H1 (cell line): ENCODE results near the gene ELAPOR1. TPM values are rescaled to one million over a fixed set of nuclear protein-coding genes. Genes with fewer than 3 reads are reported as not detected.
A peak's percentile ranks its signal among the peaks of the same experiment; 100 is the strongest.

ENCODE experiments used
- CTCF ChIA-PET: fragments of 300-600 bp; sonication (Branson Sonifier 250); formaldehyde crosslinking; loops from one replicate; lab custom pipeline; 2021; ENCODE audit not compliant: partially characterized antibody; lab: Charles Lee
- POLR2A ChIA-PET: fragments of 300-600 bp; sonication (Branson Sonifier 250); formaldehyde crosslinking; loops from one replicate; lab custom pipeline; 2021; ENCODE audit warnings: inconsistent platforms; ENCODE audit not compliant: partially characterized antibody; lab: Charles Lee
- DNase-seq, 2 experiments: peaks; one replicate each; pipeline versions ENCODE4 v3.0.0 to v3.0.0-alpha.2; 2010 to 2022; ENCODE audit warnings: low spot score in 2 of 2, low read depth in 1 of 2, mixed read lengths in 1 of 2
- FAIRE-seq: peaks from 2 replicates; lab custom pipeline; 2011; peaks lifted over from hg19 to GRCh38; lab: Jason Lieb, UNC
- H2AFZ ChIP-seq: 2 replicates; pipeline ENCODE4 v1.8.1; 2012; ENCODE audit warnings: low read length, inconsistent platforms
- H2AK5ac ChIP-seq: 2 replicates; pipeline ENCODE4 v1.6.1; 2013; ENCODE audit warnings: low read depth, low read length
- H2BK120ac ChIP-seq: replicated peaks from 2 replicates; pipeline ENCODE3; 2013; ENCODE audit warnings: low read depth, low read length, inconsistent platforms
- H2BK12ac ChIP-seq: 2 replicates; pipeline ENCODE4 v1.6.1; 2013; ENCODE audit warnings: low read depth, low read length
- H2BK15ac ChIP-seq: 2 replicates; pipeline ENCODE4 v1.6.1; 2013; ENCODE audit warnings: low read length
- H2BK20ac ChIP-seq: 2 replicates; pipeline ENCODE4 v1.6.1; 2013; ENCODE audit warnings: low read length
- H2BK5ac ChIP-seq: 2 replicates; pipeline ENCODE4 v1.6.1; 2013; ENCODE audit warnings: low read depth, low read length
- H3K14ac ChIP-seq: 2 replicates; pipeline ENCODE4 v1.6.1; 2013; ENCODE audit warnings: inconsistent platforms; ENCODE audit not compliant: insufficient read length
- H3K18ac ChIP-seq: 2 replicates; pipeline ENCODE4 v1.6.1; 2013; ENCODE audit warnings: low read length; ENCODE audit errors: extremely low read depth
- H3K23ac ChIP-seq: 2 replicates; pipeline ENCODE4 v1.6.1; 2013; ENCODE audit warnings: inconsistent platforms; ENCODE audit not compliant: insufficient read length
- H3K23me2 ChIP-seq: 2 replicates; pipeline ENCODE4 v1.6.1; 2013; ENCODE audit warnings: low read depth, low read length
- H3K27ac ChIP-seq: 2 replicates; pipeline ENCODE4 v1.6.1; 2011; ENCODE audit warnings: low read depth, low read length, inconsistent platforms
- H3K27me3 ChIP-seq, 4 experiments: replicated peaks in 1 of 4; 1 replicate in 1 of 4; 2 replicates in 3 of 4; pipeline versions ENCODE4 v1.6.1 to v1.8.1; 2011 to 2013; ENCODE audit warnings: low read length in 3 of 4, mild to moderate bottlenecking in 3 of 4, inconsistent platforms in 2 of 4, mixed read lengths in 2 of 4, moderate library complexity in 1 of 4; ENCODE audit not compliant: control insufficient read depth in 3 of 4, insufficient read depth in 3 of 4; ENCODE audit errors: extremely low read depth in 1 of 4
- H3K36me3 ChIP-seq, 4 experiments: 2 replicates each; pipeline versions ENCODE4 v1.6.1 to v1.8.1; 2011 to 2013; ENCODE audit warnings: mild to moderate bottlenecking in 4 of 4, low read length in 3 of 4, moderate library complexity in 2 of 4, control low read depth in 1 of 4, inconsistent platforms in 1 of 4; ENCODE audit not compliant: insufficient read depth in 4 of 4, control insufficient read depth in 2 of 4
- H3K4ac ChIP-seq: replicated peaks from 2 replicates; pipeline ENCODE3; 2013; ENCODE audit warnings: low read length, low read depth, mixed read lengths, inconsistent platforms; ENCODE audit not compliant: insufficient read length
- H3K4me1 ChIP-seq, 4 experiments: replicated peaks in 1 of 4; 1 replicate in 1 of 4; 2 replicates in 3 of 4; pipeline versions ENCODE4 v1.6.1 to v1.8.1; 2011 to 2013; ENCODE audit warnings: low read length in 3 of 4, inconsistent platforms in 2 of 4, mixed read lengths in 1 of 4; ENCODE audit not compliant: insufficient read depth in 4 of 4, control insufficient read depth in 3 of 4
- H3K4me2 ChIP-seq, 2 experiments: 2 replicates each; pipeline versions ENCODE4 v1.6.1 to v1.8.1; 2011 to 2013; ENCODE audit warnings: low read depth in 2 of 2, low read length in 2 of 2, control low read depth in 1 of 2, inconsistent platforms in 1 of 2, mild to moderate bottlenecking in 1 of 2; ENCODE audit not compliant: insufficient read depth in 1 of 2
- H3K4me3 ChIP-seq, 4 experiments: fragments of 200-600, 300-600 bp in 1 of 4; sonication (generic), shearing (Covaris generic), sonication (Bioruptor Twin) in 1 of 4; 2 replicates each; pipeline versions ENCODE4 v1.5.1 to v1.8.1; 2011 to 2016; ENCODE audit warnings: low read length in 4 of 4, low read depth in 3 of 4, control low read depth in 2 of 4, inconsistent platforms in 2 of 4, mild to moderate bottlenecking in 2 of 4, mixed read lengths in 1 of 4, moderate library complexity in 1 of 4; ENCODE audit not compliant: insufficient read depth in 2 of 4; ENCODE audit errors: extremely low read depth in 1 of 4
- H3K56ac ChIP-seq: replicated peaks from 2 replicates; pipeline ENCODE3; 2013; ENCODE audit warnings: low read depth, mild to moderate bottlenecking, mixed read lengths, low read length, inconsistent platforms; ENCODE audit not compliant: insufficient read length
- H3K79me1 ChIP-seq: 2 replicates; pipeline ENCODE4 v1.6.1; 2013; ENCODE audit warnings: low read depth, low read length, control low read depth
- H3K79me2 ChIP-seq, 2 experiments: 2 replicates each; pipeline versions ENCODE4 v1.6.1 to v1.8.1; 2012 to 2013; ENCODE audit warnings: low read length in 2 of 2, mild to moderate bottlenecking in 2 of 2, inconsistent platforms in 1 of 2; ENCODE audit not compliant: insufficient read depth in 2 of 2, control insufficient read depth in 1 of 2
- H3K9ac ChIP-seq, 4 experiments: replicated peaks in 1 of 4; 1 replicate in 1 of 4; 2 replicates in 3 of 4; pipeline versions ENCODE4 v1.6.1 to v1.8.1; 2011 to 2013; ENCODE audit warnings: low read depth in 3 of 4, low read length in 3 of 4, control low read depth in 2 of 4, mild to moderate bottlenecking in 2 of 4, moderate library complexity in 2 of 4, inconsistent platforms in 1 of 4; ENCODE audit errors: extremely low read depth in 1 of 4
- H3K9me3 ChIP-seq, 2 experiments: 2 replicates each; pipeline versions ENCODE4 v1.6.1 to v1.8.1; 2012 to 2013; ENCODE audit warnings: mild to moderate bottlenecking in 2 of 2, moderate library complexity in 2 of 2, control low read depth in 1 of 2, inconsistent platforms in 1 of 2, low read depth in 1 of 2, low read length in 1 of 2, mixed read lengths in 1 of 2; ENCODE audit not compliant: insufficient read depth in 2 of 2
- H4K20me1 ChIP-seq, 2 experiments: replicated peaks in 1 of 2; 2 replicates each; pipeline versions ENCODE3 to v1.8.1; 2011 to 2013; ENCODE audit warnings: inconsistent platforms in 2 of 2, low read length in 2 of 2, mild to moderate bottlenecking in 1 of 2; ENCODE audit not compliant: insufficient read depth in 2 of 2, control insufficient read depth in 1 of 2
- H4K5ac ChIP-seq: 2 replicates; pipeline ENCODE4 v1.6.1; 2013; ENCODE audit warnings: low read length, low read depth, mixed read lengths, inconsistent platforms; ENCODE audit not compliant: insufficient read length
- H4K8ac ChIP-seq: 2 replicates; pipeline ENCODE4 v1.8.0; 2013; ENCODE audit warnings: mild to moderate bottlenecking, moderate library complexity, low read length, inconsistent platforms; ENCODE audit not compliant: insufficient read depth; ENCODE audit errors: extremely low read depth
- H4K91ac ChIP-seq: replicated peaks from 2 replicates; pipeline ENCODE3; 2013; ENCODE audit warnings: low read length, mixed read lengths, inconsistent platforms; ENCODE audit not compliant: insufficient read length
- RAD21 ChIP-seq, 2 experiments: IDR thresholded peaks in 1 of 2; conservative IDR thresholded peaks in 1 of 2; 2 replicates each; pipeline ENCODE4 v1.6.1; 2011; ENCODE audit warnings: low read depth in 2 of 2, low read length in 2 of 2, improper control_type of control experiment in 1 of 2, inconsistent platforms in 1 of 2, mild to moderate bottlenecking in 1 of 2, moderate library complexity in 1 of 2
- SIRT6 ChIP-seq: IDR thresholded peaks from one replicate; pipeline ENCODE4 v1.7.1; 2012; ENCODE audit warnings: low read length, inconsistent platforms
- WGBS, 2 experiments: shearing (Covaris generic) in 1 of 2; methylation state at CpG; one replicate each; pipeline versions ENCODE4 v1.1.6 to v1.1.7; 2013 to 2015; ENCODE audit warnings: low lambda C conversion rate in 2 of 2, mixed read lengths in 2 of 2, inconsistent platforms in 1 of 2, low coverage in 1 of 2, missing lambda C conversion rate in 1 of 2; ENCODE audit not compliant: insufficient replicate concordance in 2 of 2, insufficient coverage in 1 of 2, insufficient read length in 1 of 2; ENCODE audit errors: extremely low coverage in 1 of 2, missing lambda C conversion rate in 1 of 2; 5-methylcytosine and 5-hydroxymethylcytosine counted together
- polyA plus RNA-seq, 7 experiments: library from polyadenylated mRNA; depleted of rRNA in 3 of 7; stranded (reverse) in 5 of 7; unstranded in 2 of 7; fragments of >200 nt in 5 of 7; fragments of 200-250 nt in 2 of 7; gene quantifications; 1 replicate in 5 of 7; 2 replicates in 1 of 7; 4 replicates in 1 of 7; pipeline versions ENCODE4 v1.2.1 to v1.2.3, GENCODE V29; 2011 to 2013; ENCODE audit warnings: missing spikeins in 2 of 7, mixed read lengths in 2 of 7
- total RNA-seq: library from RNA; stranded (reverse); fragmentation: NEBNext Ultra II Directional; extraction: Animal tissue kit (Norgen Biotek cat#: 25700); gene quantifications from 2 replicates; pipeline ENCODE4 v1.2.1, GENCODE V29; 2021

Gene ELAPOR1
- total and polyA plus RNA-seq, 2 of the 8 experiments (the other 6 are each of a cell fraction or from before 2014, with no cell fraction given), result 1.2 to 2.5 TPM

GRCh38 chr1:109112056-109112651, 1.8 kb upstream of the ELAPOR1 start:
- H3K9ac ChIP-seq, result no peak overlapping the region
- H3K79me1 ChIP-seq, result no peaks in the 10 kb centered on the region
- no peak overlapping the region for H3K56ac ChIP-seq
- no peaks in the 10 kb centered on the region for H3K9me3 ChIP-seq
- no peak overlapping the region for H2BK15ac ChIP-seq
- H3K14ac ChIP-seq, result no peak overlapping the region
- ChIA-PET CTCF (interaction anchor here (0.5 to 4.8 kb wide), 30 partner anchors 9 to 280 kb away, joined by 3 to 32 read pairs (median 3); no protein-coding TSS in a partner anchor), POLR2A (interaction anchor here (1.0 to 8.6 kb wide), 4 partner anchors 11 to 169 kb away, joined by 3 to 106 read pairs (median 4); partner anchors contain the start of gene TMEM167B)
- no peaks in the 10 kb centered on the region for H4K20me1 ChIP-seq
- no peaks in the 10 kb centered on the region; a peak in 1 of 8 replicates for H3K36me3 ChIP-seq
- H3K23ac ChIP-seq, result no peak overlapping the region
- H3K4ac ChIP-seq, result no peak overlapping the region
- H2AFZ ChIP-seq, result no peak overlapping the region
- no peak overlapping the region for H3K27ac ChIP-seq
- 49% methylated on average over 10 of the region's 10 CpGs; no CpG with 5 or more reads in 1 of the 2 experiments for WGBS, 2 experiments
- peak overlapping the region in 1 of 2 experiments; percentile 36; a peak in 1 of 4 replicates for H3K4me2 ChIP-seq
- no peak overlapping the region for H3K4me3 ChIP-seq
- no peak overlapping the region for H2BK5ac ChIP-seq
- DNase-seq, result no peak
- H2AK5ac ChIP-seq, result no peak overlapping the region
- no peak overlapping the region for H2BK120ac ChIP-seq
- TF ChIP-seq RAD21 (IDR thresholded peaks at IDR 0.05 in 1 of 2, conservative IDR thresholded peaks at IDR 0.05 in 1 of 2; ENCODE audit: low read depth in 2 of 2, low read length in 2 of 2), result peak in 1 of 2 experiments; percentile 30; a peak in 3 of 4 replicates
- TF ChIP-seq SIRT6, result no peak
- TF ChIP-seq, all 59 proteins: peak for 1
- Histone ChIP-seq H4K5ac (no peak overlapping the region), H3K79me2 (no peaks in the 10 kb centered on the region), H4K8ac (no peak overlapping the region), H3K4me1 (peaks cover 0 to 9% (median 3%) of the 10 kb centered on the region in 4 experiments; a peak in 4 of 7 replicates), H3K23me2 (peaks cover 11% of the 10 kb centered on the region), H4K91ac (no peak overlapping the region), H3K18ac (no peak overlapping the region), H3K27me3 (peaks cover 15 to 45% (median 32%) of the 10 kb centered on the region in 4 experiments), H2BK12ac (no peak overlapping the region), H2BK20ac (no peak overlapping the region)
- no peak for FAIRE-seq
